HG02870 (cell line): ENCODE data around the gene JAZF1.

Experiments
- ATAC-seq: cut with Tn5 transposase; IDR thresholded peaks from one replicate; pipeline ENCODE4 v1.9.1; 2021; ENCODE audit warnings: mild to moderate bottlenecking, moderate library complexity; ENCODE audit not compliant: unreplicated experiment

The JAZF1 gene

GRCh38 chr7:28054531-28055160 lies 125.9 kb downstream of the JAZF1 start:
- ATAC-seq = no peak

GRCh38 chr7:28052933-28053332 lies 127.7 kb downstream of the JAZF1 start:
- ATAC-seq = no peak

GRCh38 chr7:28048694-28049093 lies 131.9 kb downstream of the JAZF1 start:
- ATAC-seq = no peak

GRCh38 chr7:28046035-28046434 lies 134.6 kb downstream of the JAZF1 start:
- ATAC-seq = no peak

GRCh38 chr7:28045592-28045991 lies 135.0 kb downstream of the JAZF1 start:
- no peak for ATAC-seq

- ATAC-seq = no peak
Observed at GRCh38 chr7:28044825-28045224, 135.8 kb downstream of the JAZF1 start.

GRCh38 chr7:28042721-28043120 lies 137.9 kb downstream of the JAZF1 start:
- ATAC-seq = no peak

- no peak for ATAC-seq
Observed at GRCh38 chr7:28041508-28042314, 138.9 kb downstream of the JAZF1 start.

GRCh38 chr7:28038175-28038797 lies 142.3 kb downstream of the JAZF1 start:
- ATAC-seq = no peak

GRCh38 chr7:28037220-28038010 lies 143.2 kb downstream of the JAZF1 start:
- peak; percentile 96 for ATAC-seq

- ATAC-seq = no peak
Observed at GRCh38 chr7:28036696-28037095, 143.9 kb downstream of the JAZF1 start.

- no peak for ATAC-seq
Observed at GRCh38 chr7:28033386-28033785, 147.2 kb downstream of the JAZF1 start.

- ATAC-seq = no peak
Observed at GRCh38 chr7:28032738-28033380, 147.7 kb downstream of the JAZF1 start.

GRCh38 chr7:28029051-28029450 lies 151.5 kb downstream of the JAZF1 start:
- ATAC-seq = no peak

GRCh38 chr7:28028471-28028870 lies 152.1 kb downstream of the JAZF1 start:
- ATAC-seq = no peak

- ATAC-seq = no peak
Observed at GRCh38 chr7:28026237-28026636, 154.4 kb downstream of the JAZF1 start.

GRCh38 chr7:28024786-28025334 lies 155.7 kb downstream of the JAZF1 start:
- no peak for ATAC-seq

- ATAC-seq = peak; percentile 55
Observed at GRCh38 chr7:28020302-28020940, 160.2 kb downstream of the JAZF1 start.

- ATAC-seq = no peak
Observed at GRCh38 chr7:28018856-28019465, 161.6 kb downstream of the JAZF1 start.
